Tibial nerve (tissue), 4 donors: Measurements from ENCODE around the gene NOS3. TPM values are rescaled to one million over a fixed set of nuclear protein-coding genes. Genes with fewer than 3 reads are reported as not detected.

Source experiments
- DNase-seq, 2 donors: peaks; one replicate each; pipeline ENCODE4 v3.0.0-alpha.2; 2019; ENCODE audit warnings: low spot score in 2 of 2
- H3K27ac ChIP-seq, 4 donors: fragments of 200-600 bp; sonication (generic) in 3 of 4; one replicate each; pipeline ENCODE4 v1.5.1; 2017 to 2019; ENCODE audit warnings: mild to moderate bottlenecking in 1 of 4
- H3K27me3 ChIP-seq, 2 donors: fragments of 200-600 bp; sonication (generic) in 1 of 2; one replicate each; pipeline versions ENCODE4 v1.5.1 to v1.6.0; 2017 to 2019
- H3K36me3 ChIP-seq, 3 donors: fragments of 200-600 bp; sonication (generic); one replicate each; pipeline ENCODE4 v1.5.1; 2018 to 2019
- H3K4me1 ChIP-seq, 4 donors: fragments of 200-600 bp; sonication (generic) in 3 of 4; one replicate each; pipeline ENCODE4 v1.5.1; 2017 to 2019
- H3K4me3 ChIP-seq, 4 donors: fragments of 200-600 bp; sonication (generic) in 3 of 4; one replicate each; pipeline ENCODE4 v1.5.1; 2017 to 2019; ENCODE audit warnings: mild to moderate bottlenecking in 1 of 4, moderate library complexity in 1 of 4
- H3K9me3 ChIP-seq, 4 donors: fragments of 200-600 bp; sonication (generic) in 3 of 4; one replicate each; pipeline ENCODE4 v1.5.1; 2017 to 2019
- EP300 ChIP-seq, 2 donors: sonication (generic); formaldehyde crosslinking; IDR thresholded peaks; one replicate each; pipeline ENCODE4 v1.6.1; 2017; ENCODE audit warnings: antibody characterized with exemption in 2 of 2, mild to moderate bottlenecking in 1 of 2
- POLR2A ChIP-seq, 2 donors: fragments of 450-650 bp; IDR thresholded peaks; one replicate each; pipeline ENCODE4 v1.6.1; 2017; ENCODE audit warnings: antibody characterized with exemption in 2 of 2, mild to moderate bottlenecking in 2 of 2, moderate library complexity in 2 of 2
- WGBS, 2 donors: methylation state at CpG; one replicate each; pipeline ENCODE4 v1.1.5; 2018; 5-methylcytosine and 5-hydroxymethylcytosine counted together
- total RNA-seq, 4 donors: library from RNA; depleted of rRNA; stranded (reverse); fragments of >200 nt; gene quantifications; one replicate each; pipeline ENCODE4 v1.1.0, GENCODE V29; 2016
- TF ChIP-seq, protein P1 (sequence below), 5 experiments: fragments of 200-600 bp in 3 of 5; fragments of 450-650 bp in 2 of 5; sonication (generic) in 3 of 5; IDR thresholded peaks; one replicate each; pipeline ENCODE4 v1.5.1; 2016 to 2019; ENCODE audit warnings: antibody characterized with exemption in 5 of 5, mild to moderate bottlenecking in 3 of 5, moderate library complexity in 2 of 5

NOS3 gene
- total RNA-seq, 4 donors from 2014 or later: 20.3 to 38.1 (median 23.8) TPM

DNA sequence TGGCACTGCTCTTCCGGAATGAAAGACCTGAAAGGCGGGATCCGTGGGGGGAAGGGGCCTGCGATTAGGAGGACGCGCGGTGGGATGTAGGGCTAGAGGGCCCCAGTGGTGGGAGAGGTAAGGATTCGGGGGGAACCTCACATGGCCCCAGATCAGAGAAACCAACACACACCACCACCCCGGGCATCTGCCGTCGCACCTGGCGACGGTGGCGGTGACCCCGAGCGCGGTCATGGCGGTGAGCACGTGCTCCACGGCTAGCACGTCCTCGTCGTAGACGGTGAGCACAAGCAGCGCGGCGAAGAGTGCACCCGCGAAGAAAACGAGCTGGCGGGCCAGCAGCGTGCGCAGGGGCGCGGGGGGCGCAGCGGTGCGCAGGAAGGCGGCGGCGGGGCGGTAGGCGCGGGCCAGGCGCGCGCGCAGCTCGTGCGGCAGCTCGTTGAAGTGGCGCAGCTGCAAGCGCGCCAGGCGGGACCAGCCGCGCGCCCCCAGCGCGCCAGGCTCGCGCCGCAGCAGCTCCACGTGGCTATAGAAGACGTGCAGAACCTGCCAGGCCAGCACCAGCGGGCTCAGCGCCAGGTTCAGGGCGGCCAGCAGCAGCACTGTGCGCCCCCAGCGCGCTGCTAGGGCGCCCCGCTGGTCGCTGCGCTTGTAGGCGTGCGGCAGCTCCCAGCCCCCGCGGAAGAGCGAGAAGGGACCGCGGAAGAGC lies 27.8 kb downstream of the NOS3 start:
- 2 to 4% methylated on average over 15 to 70 of the region's 82 CpGs for WGBS, 2 donors
- Histone ChIP-seq H3K4me1 (peaks cover 0 to 25% (median 16%) of the 10 kb centered on the region in 4 donors), H3K9me3 (no peaks in the 10 kb centered on the region), H3K36me3 (no peaks in the 10 kb centered on the region), H3K27ac (no peak overlapping the region), H3K27me3 (peaks cover 2 to 80% of the 10 kb centered on the region in 2 donors), H3K4me3 (peak overlapping the region in 2 of 4 donors; percentile 21 to 34)
- DNase-seq: no peak
- no peak for TF ChIP-seq POLR2A (IDR thresholded peaks at IDR 0.05)
- TF ChIP-seq, protein P1, sequence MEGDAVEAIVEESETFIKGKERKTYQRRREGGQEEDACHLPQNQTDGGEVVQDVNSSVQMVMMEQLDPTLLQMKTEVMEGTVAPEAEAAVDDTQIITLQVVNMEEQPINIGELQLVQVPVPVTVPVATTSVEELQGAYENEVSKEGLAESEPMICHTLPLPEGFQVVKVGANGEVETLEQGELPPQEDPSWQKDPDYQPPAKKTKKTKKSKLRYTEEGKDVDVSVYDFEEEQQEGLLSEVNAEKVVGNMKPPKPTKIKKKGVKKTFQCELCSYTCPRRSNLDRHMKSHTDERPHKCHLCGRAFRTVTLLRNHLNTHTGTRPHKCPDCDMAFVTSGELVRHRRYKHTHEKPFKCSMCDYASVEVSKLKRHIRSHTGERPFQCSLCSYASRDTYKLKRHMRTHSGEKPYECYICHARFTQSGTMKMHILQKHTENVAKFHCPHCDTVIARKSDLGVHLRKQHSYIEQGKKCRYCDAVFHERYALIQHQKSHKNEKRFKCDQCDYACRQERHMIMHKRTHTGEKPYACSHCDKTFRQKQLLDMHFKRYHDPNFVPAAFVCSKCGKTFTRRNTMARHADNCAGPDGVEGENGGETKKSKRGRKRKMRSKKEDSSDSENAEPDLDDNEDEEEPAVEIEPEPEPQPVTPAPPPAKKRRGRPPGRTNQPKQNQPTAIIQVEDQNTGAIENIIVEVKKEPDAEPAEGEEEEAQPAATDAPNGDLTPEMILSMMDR (IDR thresholded peaks at IDR 0.05): peak in 1 of 5 experiments; percentile 26

DNA sequence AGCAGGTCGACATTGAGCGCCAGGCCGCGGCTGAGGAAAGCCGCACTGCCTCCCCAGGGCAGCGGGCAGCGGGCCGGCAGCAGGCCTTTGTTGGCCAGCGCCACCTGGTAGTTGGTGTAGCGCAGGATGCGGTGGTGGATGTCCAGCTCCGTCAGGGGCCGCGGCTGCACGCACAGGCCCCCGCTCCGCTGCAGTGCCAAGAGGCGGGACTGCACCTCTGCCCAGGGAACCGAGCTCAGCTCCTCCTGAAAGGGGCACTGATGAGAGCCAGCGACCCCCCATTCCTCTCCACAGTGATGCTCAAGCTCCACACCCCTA lies 28.3 kb downstream of the NOS3 start:
- Histone ChIP-seq H3K36me3 (no peaks in the 10 kb centered on the region), H3K27me3 (peaks cover 2 to 80% of the 10 kb centered on the region in 2 donors), H3K4me1 (peaks cover 0 to 20% (median 11%) of the 10 kb centered on the region in 4 donors), H3K9me3 (no peaks in the 10 kb centered on the region), H3K4me3 (peak overlapping the region in 2 of 4 donors; percentile 18 to 34), H3K27ac (no peak overlapping the region)
- 9 to 30% methylated on average over 5 to 14 of the region's 20 CpGs for WGBS, 2 donors
- TF ChIP-seq, protein P1 (IDR thresholded peaks at IDR 0.05): no peak
- no peak for DNase-seq

DNA sequence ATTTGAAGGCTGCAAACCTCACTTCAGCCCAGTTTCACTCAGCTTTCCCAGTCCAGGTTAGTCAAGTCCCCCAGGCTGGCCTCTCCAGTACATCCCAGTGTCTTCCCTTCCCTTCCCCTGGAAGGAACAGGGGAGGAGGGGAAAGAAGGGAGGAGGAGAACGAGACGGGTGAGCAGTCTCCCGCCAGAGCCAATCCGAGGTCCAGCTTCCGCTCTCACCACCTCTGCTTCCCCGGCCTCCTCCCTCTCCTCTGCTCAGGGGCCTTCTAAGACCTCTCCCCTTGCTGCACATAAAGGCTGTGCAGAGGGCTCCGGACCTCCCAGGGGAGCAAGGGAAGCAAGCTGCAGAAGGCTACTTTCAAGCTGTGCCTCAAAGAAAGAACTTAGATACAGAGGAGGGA lies 29.4 kb downstream of the NOS3 start:
- WGBS, 2 donors: 23 to 24% methylated on average over 7 of the region's 7 CpGs
- H3K27me3 ChIP-seq: peaks cover 0 to 71% of the 10 kb centered on the region in 2 donors
- no peak for DNase-seq

DNA sequence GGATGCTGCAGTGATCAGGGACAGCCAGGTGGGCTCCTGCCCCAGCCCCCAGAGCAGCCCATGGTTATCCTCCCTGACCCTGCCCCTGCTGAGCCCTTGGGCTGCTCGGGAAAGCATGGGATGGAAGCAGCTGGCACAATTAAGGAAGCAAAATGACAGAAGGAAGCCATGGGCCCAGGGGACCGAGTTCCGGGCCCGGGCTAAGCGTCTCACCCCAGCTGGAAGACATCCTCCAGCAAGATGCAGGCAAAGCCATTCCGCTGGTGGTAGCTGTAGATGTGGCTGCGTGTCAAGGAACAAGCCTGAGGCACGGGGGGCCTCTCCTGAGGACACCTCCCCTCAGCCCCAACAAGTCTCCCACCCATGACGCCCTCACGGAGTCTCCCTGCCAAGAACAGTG lies 32.4 kb downstream of the NOS3 start:
- WGBS, 2 donors: 77 to 79% methylated on average over 6 to 10 of the region's 10 CpGs
- Histone ChIP-seq H3K9me3 (no peaks in the 10 kb centered on the region), H3K27ac (no peak overlapping the region), H3K27me3 (peaks cover 0 to 51% of the 10 kb centered on the region in 2 donors), H3K4me1 (peaks cover 0 to 16% (median 7%) of the 10 kb centered on the region in 4 donors), H3K36me3 (no peaks in the 10 kb centered on the region), H3K4me3 (no peak overlapping the region)
- TF ChIP-seq, protein P1 (IDR thresholded peaks at IDR 0.05): no peak
- TF ChIP-seq POLR2A (IDR thresholded peaks at IDR 0.05) (no peak), EP300 (IDR thresholded peaks at IDR 0.05) (no peak)
- DNase-seq: no peak

More for the DNA sequence above, 29.4 kb downstream of the NOS3 start:
- no peak overlapping the region for H3K27ac ChIP-seq
- TF ChIP-seq EP300 (IDR thresholded peaks at IDR 0.05) (no peak), POLR2A (IDR thresholded peaks at IDR 0.05) (no peak)
- TF ChIP-seq, protein P1 (IDR thresholded peaks at IDR 0.05): no peak
- no peak overlapping the region for H3K4me3 ChIP-seq
- H3K36me3 ChIP-seq: no peaks in the 10 kb centered on the region
- H3K4me1 ChIP-seq: peaks cover 0 to 18% (median 10%) of the 10 kb centered on the region in 4 donors
- no peaks in the 10 kb centered on the region for H3K9me3 ChIP-seq

DNA sequence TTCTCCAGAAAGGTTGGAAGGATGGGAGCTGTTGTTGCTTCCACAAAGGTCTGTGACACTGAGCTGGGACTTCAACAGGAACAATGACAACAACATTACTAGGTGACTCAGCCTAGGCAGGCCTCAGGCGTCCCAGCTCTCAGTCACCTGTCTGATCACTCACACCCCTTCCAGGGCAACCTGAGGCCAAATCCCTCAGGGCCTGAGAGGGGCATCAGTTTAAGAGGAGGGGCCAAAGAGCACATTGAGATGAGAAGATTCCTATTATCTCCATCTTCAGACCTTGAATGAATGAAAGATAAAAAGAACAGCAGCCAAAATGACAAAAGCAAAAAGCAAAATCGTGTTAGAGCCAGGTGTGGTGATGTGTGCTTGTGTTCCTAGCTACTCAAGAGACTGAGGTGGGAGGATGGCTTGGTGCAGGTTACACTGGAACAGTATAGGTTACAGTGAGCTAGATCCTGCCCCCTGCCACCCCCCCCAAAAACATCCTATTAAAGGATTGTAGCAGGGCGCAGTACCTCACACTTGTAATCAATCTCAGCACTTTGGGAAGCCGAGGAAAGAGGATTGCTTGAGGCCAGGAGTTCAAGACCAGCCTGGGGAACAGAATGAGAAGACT lies 33.7 kb downstream of the NOS3 start, which contains the start of gene ATG9B:
Gene ATG9B, minus strand, starts transcription at position 60 of the 622 bp plus-strand sequence. CDS start 71 bp downstream, outside the sequence.
- TF ChIP-seq EP300 (IDR thresholded peaks at IDR 0.05) (no peak), POLR2A (IDR thresholded peaks at IDR 0.05) (no peak)
- TF ChIP-seq, protein P1 (IDR thresholded peaks at IDR 0.05): no peak
- Histone ChIP-seq H3K4me1 (peaks cover 0 to 14% (median 6%) of the 10 kb centered on the region in 4 donors), H3K4me3 (no peak within 1 kb of the TSS), H3K36me3 (no peaks in the 10 kb centered on the region), H3K27ac (no peak within 1 kb of the TSS), H3K27me3 (peaks cover 0 to 39% of the 10 kb centered on the region in 2 donors), H3K9me3 (no peaks in the 10 kb centered on the region)
- DNase-seq: no peak
- 63 to 64% methylated on average over 4 of the region's 4 CpGs for WGBS, 2 donors
